AG04450 (cell line): Measurements from ENCODE around the gene AKAP5. TPM values are rescaled to one million over a fixed set of nuclear protein-coding genes. Genes with fewer than 3 reads are reported as not detected.

Experiments
- CTCF ChIA-PET: fragments of 300-600, 350-600 bp; formaldehyde crosslinking; extraction: SDS; loops from one replicate; lab custom pipeline; 2022; ENCODE audit warnings: antibody characterized with exemption, inconsistent platforms; lab: Charles Lee
- POLR2A ChIA-PET: fragments of 350-600 bp; formaldehyde crosslinking; extraction: SDS; loops from one replicate; lab custom pipeline; 2021; ENCODE audit warnings: antibody characterized with exemption, inconsistent platforms; lab: Yijun Ruan, JAX
- DNase-seq: peaks from one replicate; pipeline ENCODE4 v3.0.0-alpha.2; 2011; ENCODE audit warnings: low read depth, low spot score
- H3K27ac ChIP-seq: one replicate; pipeline ENCODE4 v1.5.1; 2012; ENCODE audit warnings: low read depth, low read length, control low read depth
- H3K27me3 ChIP-seq: one replicate; pipeline ENCODE4 v1.6.0; 2012; ENCODE audit warnings: low read length; ENCODE audit not compliant: control insufficient read depth, insufficient read depth
- H3K4me3 ChIP-seq: 2 replicates; pipeline ENCODE4 v1.5.1; 2011; ENCODE audit warnings: mild to moderate bottlenecking, low read depth, low read length, control low read depth
- H3K9me3 ChIP-seq: 2 replicates; pipeline ENCODE4 v1.5.1; 2012; ENCODE audit warnings: low read length; ENCODE audit not compliant: control insufficient read depth, insufficient read depth
- polyA plus RNA-seq: library from polyadenylated mRNA; depleted of rRNA; stranded (reverse); fragments of >200 nt; gene quantifications from 2 replicates; pipeline ENCODE4 v1.2.3, GENCODE V29; 2011
- TF ChIP-seq, protein P1 (sequence below): IDR thresholded peaks from 2 replicates; pipeline ENCODE4 v1.5.1; 2011; ENCODE audit warnings: low read depth, low read length, control low read depth, inconsistent platforms

AKAP5 gene
- polyA plus RNA-seq, 1 experiment = 0.77 TPM

DNA sequence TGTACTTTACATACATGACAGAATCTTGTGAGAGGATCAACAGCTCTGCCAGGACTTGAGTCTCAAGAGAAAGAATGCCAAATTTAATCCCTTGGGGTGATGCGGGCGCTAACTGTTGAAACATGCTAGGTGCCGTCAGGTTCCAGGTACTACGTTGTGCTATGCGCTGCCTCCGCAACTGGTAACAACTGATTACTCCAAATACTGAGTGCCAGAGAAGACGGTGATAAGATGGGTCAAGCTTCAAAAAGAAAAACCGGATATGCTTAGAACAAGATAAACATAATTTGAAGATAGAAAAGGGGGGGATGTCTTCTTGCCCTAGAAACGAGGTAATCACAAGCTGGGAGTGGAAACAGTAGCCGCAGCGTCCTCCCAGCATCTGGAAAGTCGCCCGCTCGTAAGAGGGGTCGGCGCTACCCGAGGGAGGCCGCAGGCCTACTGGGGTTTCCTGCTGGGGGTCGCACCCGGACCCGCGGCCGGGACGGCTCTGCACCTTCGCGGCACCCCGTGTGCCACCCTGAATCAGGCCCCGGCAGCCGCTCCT lies 37.7 kb downstream of the AKAP5 start:
- ChIA-PET POLR2A (interaction anchor here (0.7 to 1.1 kb wide), 2 partner anchors 18 to 127 kb away, joined by 3 to 4 read pairs; no protein-coding TSS in a partner anchor), CTCF (interaction anchor here (0.6 to 1.0 kb wide), 2 partner anchors 134 to 365 kb away, joined by 3 read pairs; no protein-coding TSS in a partner anchor)
- Histone ChIP-seq H3K27ac (peak overlapping the region; percentile 93), H3K9me3 (peaks cover 3% of the 10 kb centered on the region; the same call in 1 of the 2 replicates), H3K4me3 (peak overlapping the region; percentile 82), H3K27me3 (no peaks in the 10 kb centered on the region)
- TF ChIP-seq, protein P1, sequence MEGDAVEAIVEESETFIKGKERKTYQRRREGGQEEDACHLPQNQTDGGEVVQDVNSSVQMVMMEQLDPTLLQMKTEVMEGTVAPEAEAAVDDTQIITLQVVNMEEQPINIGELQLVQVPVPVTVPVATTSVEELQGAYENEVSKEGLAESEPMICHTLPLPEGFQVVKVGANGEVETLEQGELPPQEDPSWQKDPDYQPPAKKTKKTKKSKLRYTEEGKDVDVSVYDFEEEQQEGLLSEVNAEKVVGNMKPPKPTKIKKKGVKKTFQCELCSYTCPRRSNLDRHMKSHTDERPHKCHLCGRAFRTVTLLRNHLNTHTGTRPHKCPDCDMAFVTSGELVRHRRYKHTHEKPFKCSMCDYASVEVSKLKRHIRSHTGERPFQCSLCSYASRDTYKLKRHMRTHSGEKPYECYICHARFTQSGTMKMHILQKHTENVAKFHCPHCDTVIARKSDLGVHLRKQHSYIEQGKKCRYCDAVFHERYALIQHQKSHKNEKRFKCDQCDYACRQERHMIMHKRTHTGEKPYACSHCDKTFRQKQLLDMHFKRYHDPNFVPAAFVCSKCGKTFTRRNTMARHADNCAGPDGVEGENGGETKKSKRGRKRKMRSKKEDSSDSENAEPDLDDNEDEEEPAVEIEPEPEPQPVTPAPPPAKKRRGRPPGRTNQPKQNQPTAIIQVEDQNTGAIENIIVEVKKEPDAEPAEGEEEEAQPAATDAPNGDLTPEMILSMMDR = no peak
- no peak for DNase-seq

DNA sequence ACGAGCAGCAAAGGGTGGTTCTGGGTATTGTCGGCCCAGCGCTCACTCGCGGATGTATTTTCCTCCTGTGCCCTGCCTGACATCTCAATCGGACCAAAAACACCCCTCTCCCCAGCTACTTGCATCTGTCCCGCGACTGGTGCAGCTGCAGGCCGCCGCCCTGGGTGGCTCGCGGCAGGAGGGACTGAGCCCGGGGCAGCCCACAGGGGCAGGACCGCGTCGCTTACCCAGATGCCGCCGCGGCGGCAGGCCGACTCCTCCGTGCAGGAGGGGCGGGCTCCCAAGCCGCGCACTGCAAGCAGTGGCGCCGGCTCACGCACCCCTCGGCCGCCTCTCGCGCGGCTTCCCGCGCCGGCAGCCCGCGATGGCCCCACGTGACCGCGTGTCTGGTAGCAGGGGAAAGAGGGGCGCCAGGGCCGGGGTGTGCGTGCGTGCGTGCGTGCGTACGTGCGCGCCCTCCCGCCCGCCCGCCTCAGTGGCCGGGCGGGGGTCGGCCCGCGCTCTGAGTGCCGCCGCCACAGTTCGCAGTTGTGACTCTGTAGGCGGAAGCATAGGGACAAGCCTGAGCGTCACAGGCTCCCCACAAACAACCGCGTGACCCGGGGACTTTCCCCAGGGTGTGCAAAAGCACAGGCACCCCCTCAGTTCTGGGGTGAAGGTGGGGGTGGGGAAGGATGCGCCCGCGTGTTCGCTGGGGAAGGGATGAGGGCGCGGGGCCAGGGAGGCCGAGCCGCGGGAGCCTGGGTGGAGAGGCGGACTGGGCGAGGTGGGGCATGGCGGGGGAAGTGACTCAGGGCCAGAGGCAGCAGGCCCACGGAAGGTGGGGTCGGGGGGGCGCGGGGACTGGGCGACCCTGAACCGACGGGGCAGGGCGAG lies 38.4 kb downstream of the AKAP5 start, which contains the start of gene ZBTB25:
ZBTB25 (minus strand) TSS at position 405 of the 876 bp plus-strand sequence. CDS start 13,305 bp downstream, outside the sequence.
- TF ChIP-seq, protein P1 = no peak
- Histone ChIP-seq H3K27ac (peak within 1 kb of the TSS; percentile 99), H3K4me3 (peak within 1 kb of the TSS; percentile 82), H3K9me3 (peaks cover 3% of the 10 kb centered on the region; the same call in 1 of the 2 replicates), H3K27me3 (no peaks in the 10 kb centered on the region)
- POLR2A ChIA-PET = interaction anchor here (0.6 to 2.0 kb wide), 19 partner anchors 15 to 810 kb away, joined by 3 to 10 read pairs (median 4); partner anchors contain the start of genes HSPA2 and MTHFD1
- CTCF ChIA-PET = interaction anchor here (0.6 kb wide), 1 partner anchor 156 kb away, joined by 3 read pairs; no protein-coding TSS in a partner anchor
- peak; percentile 78 for DNase-seq

DNA sequence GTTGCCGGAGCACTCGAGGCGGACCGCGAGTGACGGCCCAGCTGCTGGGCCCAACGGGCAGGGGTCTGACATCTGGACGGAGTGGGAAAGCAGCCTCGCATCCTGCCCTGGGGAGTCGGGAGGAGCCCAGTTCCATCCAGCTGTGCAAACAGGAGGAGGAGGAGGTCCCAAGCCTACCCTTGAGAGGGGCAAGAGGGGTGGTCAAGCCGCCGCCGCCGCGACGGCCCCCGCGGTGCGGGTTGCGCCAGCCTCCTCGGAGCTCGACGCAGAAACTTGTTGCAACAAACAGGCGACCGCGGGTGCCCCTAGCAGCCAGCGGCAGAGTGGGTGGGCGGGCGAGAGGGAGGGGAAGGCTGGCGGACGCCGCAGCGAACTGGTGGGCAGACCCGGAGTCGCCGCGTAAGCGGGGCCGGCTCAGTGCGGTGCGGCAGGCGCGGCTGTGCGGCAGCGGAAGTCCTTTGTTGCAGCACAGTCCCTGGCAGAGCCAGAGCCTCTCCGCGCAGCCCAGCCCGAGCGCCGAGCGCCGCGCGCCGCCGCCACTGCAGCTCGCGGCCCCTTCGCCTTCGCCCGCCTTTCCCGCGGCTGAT lies 39.1 kb downstream of the AKAP5 start, which contains the start of gene ZBTB1:
ZBTB1 (plus strand) TSS at position 461 of the 587 bp plus-strand sequence. CDS start 16,735 bp downstream, outside the sequence.
- H3K27ac ChIP-seq = peak within 1 kb of the TSS; percentile 99
- no peaks in the 10 kb centered on the region for H3K27me3 ChIP-seq
- TF ChIP-seq, protein P1 = no peak
- peaks cover 3% of the 10 kb centered on the region; the same call in 1 of the 2 replicates for H3K9me3 ChIP-seq
- POLR2A ChIA-PET = interaction anchor here (0.6 to 2.8 kb wide), 23 partner anchors 14 to 809 kb away, joined by 3 to 10 read pairs (median 4); partner anchors contain the start of genes HSPA2 and MTHFD1
- DNase-seq = peak; percentile 45
- CTCF ChIA-PET = interaction anchor here (0.6 kb wide), 1 partner anchor 157 kb away, joined by 3 read pairs; no protein-coding TSS in a partner anchor
- peak within 1 kb of the TSS; percentile 82 for H3K4me3 ChIP-seq

- H3K27ac ChIP-seq = peak overlapping the region; percentile 99
- ChIA-PET CTCF (interaction anchor here (0.6 kb wide), 1 partner anchor 385 kb away, joined by 3 read pairs; no protein-coding TSS in a partner anchor), POLR2A (interaction anchor here (0.5 to 2.8 kb wide), 18 partner anchors 35 to 410 kb away, joined by 3 to 10 read pairs (median 4); partner anchors contain the start of genes HSPA2 and MTHFD1)
- H3K4me3 ChIP-seq = peak overlapping the region; percentile 82
- TF ChIP-seq, protein P1 = no peak
- peak; percentile 57 for DNase-seq
- peaks cover 3% of the 10 kb centered on the region; the same call in 1 of the 2 replicates for H3K9me3 ChIP-seq
- no peaks in the 10 kb centered on the region for H3K27me3 ChIP-seq
Measured at GRCh38 chr14:64504897-64505794, 39.8 kb downstream of the AKAP5 start.
